Esophagus squamous epithelium (tissue), 5 donors: ENCODE measurements around the gene CLEC20A. TPM values are rescaled to one million over a fixed set of nuclear protein-coding genes. Genes with fewer than 3 reads are reported as not detected.

Experiments
- DNase-seq: peaks from one replicate; lab custom pipeline; 2025; lab: John Stamatoyannopoulos, UW
- H3K27ac ChIP-seq, 4 donors: fragments of 200-600 bp; sonication (generic); one replicate each; pipeline ENCODE4 v1.5.1; 2016 to 2019; ENCODE audit warnings: mild to moderate bottlenecking in 1 of 4
- H3K27me3 ChIP-seq, 4 donors: fragments of 200-600 bp; sonication (generic); 1 replicate in 3 of 4; 2 replicates in 1 of 4; pipeline versions ENCODE4 v1.5.1 to v1.6.0; 2017 to 2021; ENCODE audit warnings: antibody characterized with exemption in 1 of 4
- H3K36me3 ChIP-seq, 3 donors: fragments of 200-600 bp; sonication (generic); one replicate each; pipeline ENCODE4 v1.5.1; 2016 to 2019
- H3K4me1 ChIP-seq, 3 donors: fragments of 200-600 bp; sonication (generic); one replicate each; pipeline ENCODE4 v1.5.1; 2017 to 2019
- H3K4me3 ChIP-seq, 4 donors: fragments of 200-600 bp; sonication (generic); 1 replicate in 3 of 4; 2 replicates in 1 of 4; pipeline ENCODE4 v1.5.1; 2016 to 2019; ENCODE audit warnings: mild to moderate bottlenecking in 2 of 4, moderate library complexity in 1 of 4
- H3K9me3 ChIP-seq, 3 donors: fragments of 200-600 bp; sonication (generic); one replicate each; pipeline ENCODE4 v1.5.1; 2016 to 2019
- CTCF ChIP-seq, 6 experiments: fragments of 450-650 bp in 4 of 6; fragments of 200-600 bp in 2 of 6; sonication (generic) in 2 of 6; IDR thresholded peaks; one replicate each; pipeline ENCODE4 v1.5.1; 2016 to 2019; ENCODE audit warnings: antibody characterized with exemption in 6 of 6, mild to moderate bottlenecking in 4 of 6, moderate library complexity in 4 of 6
- POLR2A ChIP-seq, 4 donors: fragments of 450-650 bp; IDR thresholded peaks; one replicate each; pipeline ENCODE4 v1.6.1; 2017; ENCODE audit warnings: antibody characterized with exemption in 4 of 4, mild to moderate bottlenecking in 4 of 4, moderate library complexity in 3 of 4
- WGBS, 2 donors: methylation state at CpG; one replicate each; pipeline ENCODE4 v1.1.5; 2018; 5-methylcytosine and 5-hydroxymethylcytosine counted together
- intact Hi-C: fragments of 100-400 bp; cut with DNase I; formaldehyde crosslinking; loops from one replicate; pipeline ENCODE4 v1.15.0; 2022
- total RNA-seq, 4 donors: library from RNA; depleted of rRNA; stranded (reverse); fragments of >200 nt; gene quantifications; one replicate each; pipeline ENCODE4 v1.1.0, GENCODE V29; 2016
- donor health status: DM: yes; HTN: yes; CAD: no.

CLEC20A gene
- total RNA-seq, 4 donors from 2014 or later: not detected

GRCh38 chr1:178502330-178502714 is 5.6 kb upstream of the CLEC20A start:
- Histone ChIP-seq H3K4me1 (peaks cover 0 to 10% (median 8%) of the 10 kb centered on the region in 3 donors), H3K27me3 (no peaks in the 10 kb centered on the region), H3K4me3 (no peak overlapping the region), H3K27ac (no peak overlapping the region), H3K9me3 (no peaks in the 10 kb centered on the region), H3K36me3 (no peaks in the 10 kb centered on the region)
- intact Hi-C loops: loop anchor here (10.0 kb wide), 1 partner anchor 198 kb away; no protein-coding TSS in a partner anchor
- no peak for DNase-seq
- 83 to 86% methylated on average over 3 of the region's 3 CpGs for WGBS, 2 donors
- TF ChIP-seq POLR2A (IDR thresholded peaks at IDR 0.05): no peak
- no peak for TF ChIP-seq CTCF (IDR thresholded peaks at IDR 0.05)

GRCh38 chr1:178501705-178502329 is 5.1 kb upstream of the CLEC20A start:
- Histone ChIP-seq H3K4me3 (no peak overlapping the region), H3K36me3 (no peaks in the 10 kb centered on the region), H3K27ac (no peak overlapping the region), H3K27me3 (no peaks in the 10 kb centered on the region), H3K4me1 (peaks cover 0 to 10% (median 8%) of the 10 kb centered on the region in 3 donors), H3K9me3 (no peaks in the 10 kb centered on the region)
- intact Hi-C loops: loop anchor here (10.0 kb wide), 1 partner anchor 197 kb away; no protein-coding TSS in a partner anchor
- no peak for DNase-seq
- 18 to 27% methylated on average over 4 to 5 of the region's 5 CpGs for WGBS, 2 donors
- TF ChIP-seq POLR2A (IDR thresholded peaks at IDR 0.05) (no peak), CTCF (IDR thresholded peaks at IDR 0.05) (peak; percentile 55 to 90 (median 72))

- no peak overlapping the region for H3K4me3 ChIP-seq
- no peaks in the 10 kb centered on the region for H3K9me3 ChIP-seq
- H3K27me3 ChIP-seq: no peaks in the 10 kb centered on the region
- 85 to 90% methylated on average over 6 to 8 of the region's 10 CpGs for WGBS, 2 donors
- intact Hi-C loops: loop anchor here (10.0 kb wide), 1 partner anchor 196 kb away; no protein-coding TSS in a partner anchor
- peaks cover 0 to 5% (median 1%) of the 10 kb centered on the region in 3 donors for H3K4me1 ChIP-seq
- H3K36me3 ChIP-seq: no peaks in the 10 kb centered on the region
- no peak for DNase-seq
- TF ChIP-seq POLR2A (IDR thresholded peaks at IDR 0.05): no peak
- H3K27ac ChIP-seq: no peak overlapping the region
Observed at GRCh38 chr1:178500936-178501554, 4.3 kb upstream of the CLEC20A start.

- no peak overlapping the region for H3K4me3 ChIP-seq
Observed at GRCh38 chr1:178500091-178500770, 3.5 kb upstream of the CLEC20A start.

More at GRCh38 chr1:178500091-178500770, 3.5 kb upstream of the CLEC20A start:
- intact Hi-C loops: loop anchor here (10.0 kb wide), 1 partner anchor 195 kb away; no protein-coding TSS in a partner anchor
- H3K9me3 ChIP-seq: no peaks in the 10 kb centered on the region
- no peak overlapping the region for H3K27ac ChIP-seq
- 82 to 85% methylated on average over 11 of the region's 11 CpGs for WGBS, 2 donors
- H3K27me3 ChIP-seq: no peaks in the 10 kb centered on the region
- H3K4me1 ChIP-seq: peaks cover 0 to 3% (median 0%) of the 10 kb centered on the region in 3 donors
- DNase-seq: no peak
- no peaks in the 10 kb centered on the region for H3K36me3 ChIP-seq
- TF ChIP-seq POLR2A (IDR thresholded peaks at IDR 0.05) (no peak), CTCF (IDR thresholded peaks at IDR 0.05) (peak in 3 of 6 experiments; percentile 3 to 26 (median 22))
